Measurements from ENCODE around the gene PRSS53. TPM values are rescaled to one million over a fixed set of nuclear protein-coding genes. Genes with fewer than 3 reads are reported as not detected.
A peak's percentile ranks its signal among the peaks of the same experiment; 100 is the strongest.
"Not testable (repeated sequence)": the region's sequence is repeated elsewhere in the genome, so short reads cannot be mapped to it uniquely, and the experiment has no call there.

PRSS53 gene
- total and polyA plus RNA-seq, 9 donors, result 0.30 to 2.9 (median 1.5) TPM

DNA sequence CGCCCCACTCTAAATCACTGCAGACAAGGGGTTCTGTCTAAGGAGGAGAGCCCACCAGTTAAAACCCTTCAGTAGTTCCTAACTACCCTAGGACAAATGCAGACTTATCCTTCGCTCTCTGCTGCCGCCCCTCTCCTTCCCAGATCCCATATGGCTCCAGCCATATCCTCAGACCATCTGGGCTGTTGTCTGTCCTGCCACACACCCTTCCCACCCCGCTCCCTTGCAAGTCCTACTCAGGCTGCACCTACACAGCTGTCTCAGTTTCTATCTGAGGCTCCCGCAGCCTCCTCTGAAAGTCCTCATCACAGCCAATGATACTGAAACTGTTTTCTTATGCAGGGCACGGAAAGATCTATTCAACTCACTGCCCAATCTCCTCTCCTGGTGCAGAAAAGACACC, 18.7 kb upstream of the PRSS53 start:
- intact Hi-C loops (cut with DNase I), result no loop called here
- WGBS, 3 donors, result 91 to 93% (median 92%) methylated on average over 6 of the region's 6 CpGs
- H3K27ac ChIP-seq, result no peak overlapping the region
- peaks cover 6% of the 10 kb centered on the region for H3K4me1 ChIP-seq (ENCODE audit: insufficient read depth)
- H3K27me3 ChIP-seq, result no peaks in the 10 kb centered on the region
- H3K9me3 ChIP-seq, result no peaks in the 10 kb centered on the region
- no peak for DNase-seq
- TF ChIP-seq POLR2A (IDR thresholded peaks at IDR 0.05) (no peak), CTCF (IDR thresholded peaks at IDR 0.05) (no peak), EP300 (IDR thresholded peaks at IDR 0.05) (no peak)
- H3K36me3 ChIP-seq, result no peaks in the 10 kb centered on the region
- no peak overlapping the region for H3K4me3 ChIP-seq

DNA sequence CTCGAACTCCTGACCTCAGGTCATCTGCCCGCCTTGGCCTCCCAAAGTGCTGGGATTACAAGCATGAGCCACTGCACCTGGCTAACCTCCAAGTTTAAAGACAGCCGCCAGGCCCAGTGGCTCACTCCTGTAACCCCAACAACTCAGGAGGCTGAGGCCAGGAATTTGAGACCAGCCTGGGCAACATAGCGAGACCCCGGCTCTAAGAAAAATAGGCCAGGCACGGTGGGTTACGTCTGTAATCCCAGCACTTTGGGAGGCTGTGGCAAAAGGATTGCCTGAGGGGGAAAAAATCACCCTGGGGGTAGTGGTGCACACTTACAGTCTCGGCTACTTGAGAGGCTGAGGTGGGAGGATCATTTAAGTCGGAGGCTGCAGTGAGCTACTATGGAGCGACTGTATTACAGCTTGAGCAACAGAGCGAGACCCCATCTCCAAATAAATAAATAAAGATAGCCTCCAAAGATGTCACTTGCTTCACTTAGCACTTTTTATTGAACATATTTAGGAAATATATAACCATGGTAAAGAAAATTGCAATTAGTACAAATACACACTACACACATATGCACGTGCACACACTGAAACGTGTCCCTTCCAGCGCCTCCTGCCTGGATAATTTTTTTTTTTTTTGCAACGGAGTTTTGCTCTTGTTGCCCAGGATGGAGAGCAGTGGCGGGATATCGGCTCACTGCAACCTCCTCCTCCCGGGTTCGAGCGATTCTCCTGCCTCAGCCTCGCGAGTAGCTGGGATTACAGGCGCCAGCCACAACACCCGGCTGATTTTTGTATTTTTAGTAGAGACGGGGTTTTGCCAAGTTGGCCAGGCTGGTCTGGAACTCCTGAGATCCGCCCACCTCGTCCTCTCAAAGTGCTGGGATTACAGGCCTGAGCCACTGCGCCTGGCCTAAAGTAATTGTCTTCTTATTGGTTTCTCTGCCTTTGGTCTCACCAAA, 18.0 kb upstream of the PRSS53 start:
- Histone ChIP-seq H3K4me3 (no peak overlapping the region), H3K9me3 (no peaks in the 10 kb centered on the region), H3K4me1 (ENCODE audit: insufficient read depth) (peaks cover 6% of the 10 kb centered on the region), H3K27me3 (no peaks in the 10 kb centered on the region), H3K27ac (no peak overlapping the region), H3K36me3 (no peaks in the 10 kb centered on the region)
- 89% methylated on average over 28 of the region's 28 CpGs for WGBS, 3 donors
- no peak for DNase-seq
- intact Hi-C loops (cut with DNase I), result no loop called here
- TF ChIP-seq CTCF (IDR thresholded peaks at IDR 0.05), result no peak
- no peak for TF ChIP-seq POLR2A (IDR thresholded peaks at IDR 0.05)
- TF ChIP-seq EP300 (IDR thresholded peaks at IDR 0.05), result no peak

DNA sequence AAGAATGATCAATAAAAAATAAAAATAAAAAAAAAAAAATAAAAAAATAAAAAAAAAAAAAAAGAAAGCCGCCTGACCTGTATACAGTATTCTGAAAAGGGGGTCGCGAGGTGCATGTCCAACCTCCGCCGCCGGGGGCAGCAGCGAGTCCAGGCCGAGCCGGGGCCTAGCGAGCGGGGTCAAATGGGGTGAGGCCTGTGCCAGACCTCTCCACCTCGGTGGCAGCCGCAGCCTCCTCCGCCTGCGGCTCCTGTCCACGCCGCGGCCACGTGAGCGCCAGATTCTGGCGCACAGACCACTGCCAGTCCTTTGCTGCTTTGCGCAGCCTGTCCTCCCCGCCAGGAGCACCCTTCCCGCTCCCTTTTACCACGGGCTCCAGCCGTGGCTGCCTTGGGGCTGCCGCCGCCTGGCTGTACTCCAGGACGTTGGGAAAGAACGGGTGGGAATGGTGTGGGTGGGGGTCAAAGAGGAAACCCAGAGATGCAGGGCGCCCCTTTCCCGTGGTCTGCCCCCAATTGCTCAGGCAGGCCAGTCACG, 17.0 kb upstream of the PRSS53 start:
- TF ChIP-seq CTCF (IDR thresholded peaks at IDR 0.05), result peak; percentile 68 to 79 (median 70)
- no peak for TF ChIP-seq POLR2A (IDR thresholded peaks at IDR 0.05)
- no peak for TF ChIP-seq EP300 (IDR thresholded peaks at IDR 0.05)
- peak; percentile 75 to 91 (median 86) for DNase-seq
- H3K9me3 ChIP-seq, result no peaks in the 10 kb centered on the region
- H3K4me1 ChIP-seq (ENCODE audit: insufficient read depth), result peaks cover 6% of the 10 kb centered on the region
- no peaks in the 10 kb centered on the region for H3K36me3 ChIP-seq
- H3K4me3 ChIP-seq, result no peak overlapping the region
- WGBS, 3 donors, result 13 to 20% (median 15%) methylated on average over 33 of the region's 33 CpGs
- no peaks in the 10 kb centered on the region for H3K27me3 ChIP-seq
- intact Hi-C loops (cut with DNase I), result no loop called here
- H3K27ac ChIP-seq, result no peak overlapping the region

DNA sequence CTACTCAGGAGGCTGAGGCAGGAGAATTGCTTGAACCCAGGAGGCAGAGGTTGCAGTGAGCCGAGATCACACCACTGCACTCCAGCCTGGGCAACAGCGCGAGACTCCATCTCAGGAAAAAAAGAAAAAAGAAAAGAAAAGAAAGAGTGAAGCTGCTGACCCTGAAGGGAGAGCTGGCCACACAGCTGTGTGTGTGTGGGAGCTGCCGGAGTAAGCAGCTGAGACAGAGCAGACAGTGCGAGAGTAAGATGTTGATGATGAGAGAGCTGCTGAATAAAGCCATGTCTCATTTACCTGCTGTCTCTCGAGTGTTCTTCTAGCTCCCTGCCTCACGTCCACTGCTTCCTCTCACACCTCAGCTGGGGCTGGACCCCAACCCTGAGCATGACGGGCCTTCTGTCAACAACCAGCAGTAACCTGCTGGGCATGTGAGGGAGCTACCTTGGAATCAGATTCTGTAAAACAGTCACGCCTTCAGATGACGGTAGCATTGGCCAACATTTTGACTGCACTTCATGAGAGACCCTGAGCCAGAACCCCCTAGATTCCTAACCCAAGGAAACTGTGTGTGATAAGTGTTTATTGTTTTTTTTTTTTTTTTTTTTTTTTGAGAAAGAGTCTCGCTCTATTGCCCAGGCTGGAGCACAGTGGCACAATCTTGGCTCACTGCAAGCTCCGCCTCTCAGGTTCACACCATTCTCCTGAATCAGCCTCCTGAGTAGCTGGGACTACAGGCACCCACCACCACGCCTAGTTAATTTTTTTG, 12.3 kb upstream of the PRSS53 start:
- H3K4me1 ChIP-seq (ENCODE audit: insufficient read depth); H3K9me3 ChIP-seq; intact Hi-C loops (cut with DNase I); H3K4me3 ChIP-seq; H3K27ac ChIP-seq; H3K27me3 ChIP-seq; H3K36me3 ChIP-seq: not testable (repeated sequence)
- DNase-seq, result peak in 1 of 5 donors; percentile 10
- WGBS, 3 donors, result 25 to 30% (median 28%) methylated on average over 13 of the region's 13 CpGs
